ENCODE results near the gene COLEC12. TPM values are rescaled to one million over a fixed set of nuclear protein-coding genes. Genes with fewer than 3 reads are reported as not detected.

Gene COLEC12
- total RNA-seq, 2 experiments from 2014 or later: not detected

GRCh38 chr18:393574-393957, 106.9 kb downstream of the COLEC12 start:
- CTCF ChIA-PET: no interaction called here
- H3K9me3 Mint-ChIP-seq: no peaks in the 10 kb centered on the region
- POLR2A ChIA-PET: no interaction called here
- H3K4me1 Mint-ChIP-seq (ENCODE audit: low read depth): no peaks in the 10 kb centered on the region
- no peak for DNase-seq
- no peaks in the 10 kb centered on the region for H3K36me3 Mint-ChIP-seq
- H3K4me3 Mint-ChIP-seq: no peak overlapping the region
- peaks cover 9% of the 10 kb centered on the region for H3K27me3 Mint-ChIP-seq
- intact Hi-C loops (cut with micrococcal nuclease): no loop called here
- no peak overlapping the region for H3K27ac Mint-ChIP-seq

- POLR2A ChIA-PET: interaction anchor here (0.5 kb wide), 1 partner anchor 76 kb away, joined by 3 read pairs; no protein-coding TSS in a partner anchor
- H3K36me3 Mint-ChIP-seq: no peaks in the 10 kb centered on the region
- peaks cover 9% of the 10 kb centered on the region for H3K27me3 Mint-ChIP-seq
- no peaks in the 10 kb centered on the region for H3K9me3 Mint-ChIP-seq
- no peak overlapping the region for H3K4me3 Mint-ChIP-seq
- CTCF ChIA-PET: no interaction called here
- H3K4me1 Mint-ChIP-seq (ENCODE audit: low read depth): no peaks in the 10 kb centered on the region
- no peak overlapping the region for H3K27ac Mint-ChIP-seq
- intact Hi-C loops (cut with micrococcal nuclease): no loop called here
- DNase-seq: no peak
Measured at GRCh38 chr18:392928-393573, 107.5 kb downstream of the COLEC12 start.

GRCh38 chr18:390741-391478, 109.6 kb downstream of the COLEC12 start:
- Mint-ChIP-seq H3K4me3 (no peak overlapping the region), H3K36me3 (no peaks in the 10 kb centered on the region), H3K4me1 (ENCODE audit: low read depth) (no peaks in the 10 kb centered on the region), H3K27ac (no peak overlapping the region), H3K27me3 (peaks cover 9% of the 10 kb centered on the region), H3K9me3 (no peaks in the 10 kb centered on the region)
- no peak for DNase-seq
- intact Hi-C loops (cut with micrococcal nuclease): no loop called here
- POLR2A ChIA-PET: no interaction called here
- CTCF ChIA-PET: no interaction called here

- H3K4me1 Mint-ChIP-seq (ENCODE audit: low read depth): no peaks in the 10 kb centered on the region
- peaks cover 9% of the 10 kb centered on the region for H3K27me3 Mint-ChIP-seq
- ChIA-PET CTCF (no interaction called here), POLR2A (no interaction called here)
- no peak for DNase-seq
- no peak overlapping the region for H3K4me3 Mint-ChIP-seq
- no peaks in the 10 kb centered on the region for H3K36me3 Mint-ChIP-seq
- intact Hi-C loops (cut with micrococcal nuclease): no loop called here
- no peaks in the 10 kb centered on the region for H3K9me3 Mint-ChIP-seq
- H3K27ac Mint-ChIP-seq: no peak overlapping the region
Measured at GRCh38 chr18:389658-390357, 110.7 kb downstream of the COLEC12 start.

- no peak overlapping the region for H3K27ac Mint-ChIP-seq
- intact Hi-C loops (cut with micrococcal nuclease): no loop called here
- CTCF ChIA-PET: no interaction called here
Measured at GRCh38 chr18:388200-388599, 112.3 kb downstream of the COLEC12 start.

GRCh38 chr18:386994-387393, 113.5 kb downstream of the COLEC12 start:
- Mint-ChIP-seq H3K27me3 (peaks cover 9% of the 10 kb centered on the region), H3K27ac (no peak overlapping the region), H3K4me1 (ENCODE audit: low read depth) (no peaks in the 10 kb centered on the region), H3K4me3 (no peak overlapping the region), H3K9me3 (peaks cover 6% of the 10 kb centered on the region), H3K36me3 (peaks cover 2% of the 10 kb centered on the region)
- POLR2A ChIA-PET: no interaction called here
- intact Hi-C loops (cut with micrococcal nuclease): no loop called here
- no peak for DNase-seq
- CTCF ChIA-PET: no interaction called here

More at GRCh38 chr18:388200-388599, 112.3 kb downstream of the COLEC12 start:
- peaks cover 8% of the 10 kb centered on the region for H3K27me3 Mint-ChIP-seq
- peaks cover 2% of the 10 kb centered on the region for H3K36me3 Mint-ChIP-seq
- peaks cover 5% of the 10 kb centered on the region for H3K9me3 Mint-ChIP-seq
- no peak overlapping the region for H3K4me3 Mint-ChIP-seq
- DNase-seq: no peak
- POLR2A ChIA-PET: no interaction called here
- no peaks in the 10 kb centered on the region for H3K4me1 Mint-ChIP-seq (ENCODE audit: low read depth)

GRCh38 chr18:384897-385296, 115.6 kb downstream of the COLEC12 start:
- Mint-ChIP-seq H3K4me1 (ENCODE audit: low read depth) (no peaks in the 10 kb centered on the region), H3K27me3 (peaks cover 19% of the 10 kb centered on the region), H3K9me3 (peaks cover 6% of the 10 kb centered on the region), H3K27ac (no peak overlapping the region), H3K4me3 (no peak overlapping the region), H3K36me3 (peaks cover 2% of the 10 kb centered on the region)
- intact Hi-C loops (cut with micrococcal nuclease): no loop called here
- POLR2A ChIA-PET: no interaction called here
- no peak for DNase-seq
- CTCF ChIA-PET: no interaction called here

- Mint-ChIP-seq H3K4me3 (no peak overlapping the region), H3K27me3 (peaks cover 14% of the 10 kb centered on the region), H3K4me1 (ENCODE audit: low read depth) (no peaks in the 10 kb centered on the region), H3K9me3 (peaks cover 6% of the 10 kb centered on the region), H3K27ac (no peak overlapping the region), H3K36me3 (peaks cover 2% of the 10 kb centered on the region)
- intact Hi-C loops (cut with micrococcal nuclease): no loop called here
- ChIA-PET POLR2A (no interaction called here), CTCF (no interaction called here)
- no peak for DNase-seq
Measured at GRCh38 chr18:383135-383534, 117.4 kb downstream of the COLEC12 start.

GRCh38 chr18:382423-382984, 118.0 kb downstream of the COLEC12 start:
- POLR2A ChIA-PET: no interaction called here
- H3K36me3 Mint-ChIP-seq: peaks cover 2% of the 10 kb centered on the region
- intact Hi-C loops (cut with micrococcal nuclease): no loop called here

GRCh38 chr18:379681-380330, 120.7 kb downstream of the COLEC12 start:
- POLR2A ChIA-PET: no interaction called here
- Mint-ChIP-seq H3K4me1 (ENCODE audit: low read depth) (no peaks in the 10 kb centered on the region), H3K27me3 (peaks cover 18% of the 10 kb centered on the region), H3K36me3 (peaks cover 2% of the 10 kb centered on the region), H3K27ac (no peak overlapping the region), H3K9me3 (peaks cover 6% of the 10 kb centered on the region), H3K4me3 (no peak overlapping the region)
- intact Hi-C loops (cut with micrococcal nuclease): no loop called here
- CTCF ChIA-PET: no interaction called here
- DNase-seq: no peak

More at GRCh38 chr18:382423-382984, 118.0 kb downstream of the COLEC12 start:
- Mint-ChIP-seq H3K4me3 (no peak overlapping the region), H3K4me1 (ENCODE audit: low read depth) (no peaks in the 10 kb centered on the region), H3K27ac (no peak overlapping the region), H3K9me3 (peaks cover 6% of the 10 kb centered on the region), H3K27me3 (peaks cover 18% of the 10 kb centered on the region)
- CTCF ChIA-PET: no interaction called here
- no peak for DNase-seq

- Mint-ChIP-seq H3K9me3 (no peaks in the 10 kb centered on the region), H3K36me3 (no peaks in the 10 kb centered on the region), H3K27me3 (peaks cover 13% of the 10 kb centered on the region), H3K4me3 (no peak overlapping the region), H3K4me1 (ENCODE audit: low read depth) (no peaks in the 10 kb centered on the region), H3K27ac (no peak overlapping the region)
- intact Hi-C loops (cut with micrococcal nuclease): no loop called here
- ChIA-PET CTCF (no interaction called here), POLR2A (no interaction called here)
- DNase-seq: no peak
Measured at GRCh38 chr18:378079-378478, 122.4 kb downstream of the COLEC12 start.

- Mint-ChIP-seq H3K4me3 (no peak overlapping the region), H3K36me3 (no peaks in the 10 kb centered on the region), H3K27me3 (peaks cover 13% of the 10 kb centered on the region), H3K27ac (no peak overlapping the region), H3K9me3 (no peaks in the 10 kb centered on the region), H3K4me1 (ENCODE audit: low read depth) (no peaks in the 10 kb centered on the region)
- intact Hi-C loops (cut with micrococcal nuclease): no loop called here
- POLR2A ChIA-PET: no interaction called here
- no peak for DNase-seq
- CTCF ChIA-PET: interaction anchor here (0.6 kb wide), 1 partner anchor 120 kb away, joined by 5 read pairs; no protein-coding TSS in a partner anchor
Measured at GRCh38 chr18:377088-377487, 123.4 kb downstream of the COLEC12 start.
